GM12878 (cell line): Measurements from ENCODE around the gene TSPAN10. TPM values are rescaled to one million over a fixed set of nuclear protein-coding genes. Genes with fewer than 3 reads are reported as not detected.

Experiments
- ETV6 ChIP-seq, 2 experiments: fragments of 450-650 bp in 1 of 2; IDR thresholded peaks in 1 of 2; conservative IDR thresholded peaks in 1 of 2; 2 replicates each; pipeline ENCODE4 v1.6.1; 2014; ENCODE audit warnings: antibody characterized with exemption in 1 of 2, borderline replicate concordance in 1 of 2, low read depth in 1 of 2, mild to moderate bottlenecking in 1 of 2, moderate library complexity in 1 of 2
- HCFC1 ChIP-seq: fragments of 150-350 bp; IDR thresholded peaks from 2 replicates; pipeline ENCODE4 v1.6.1; 2014; ENCODE audit warnings: low read length
- MXI1 ChIP-seq: fragments of 150-350 bp; IDR thresholded peaks from 2 replicates; pipeline ENCODE4 v1.6.1; 2011; ENCODE audit warnings: low read depth, mild to moderate bottlenecking, inconsistent platforms, low read length, improper control_type of control experiment
- NFYA ChIP-seq: IDR thresholded peaks from 2 replicates; pipeline ENCODE4 v1.6.1; 2011; ENCODE audit warnings: low read depth, mild to moderate bottlenecking, low read length, improper control_type of control experiment, borderline replicate concordance
- NR2C2 ChIP-seq: IDR thresholded peaks from 2 replicates; pipeline ENCODE4 v1.6.1; 2011; ENCODE audit warnings: borderline replicate concordance, low read depth; ENCODE audit not compliant: control insufficient read depth, insufficient read length
- PAX8 ChIP-seq: fragments of 450-650 bp; IDR thresholded peaks from 2 replicates; pipeline ENCODE4 v1.6.1; 2017; ENCODE audit warnings: mild to moderate bottlenecking, moderate library complexity
- RCOR1 ChIP-seq: conservative IDR thresholded peaks from 2 replicates; pipeline ENCODE4 v1.6.1; 2012; ENCODE audit warnings: low read depth, low read length, improper control_type of control experiment
- SMAD5 ChIP-seq: IDR thresholded peaks from 2 replicates; pipeline ENCODE4 v1.6.1; 2016; ENCODE audit warnings: antibody characterized with exemption, low read depth
- SP1 ChIP-seq: IDR thresholded peaks from one replicate; pipeline ENCODE4 v1.6.1; 2011; ENCODE audit warnings: low read depth, low read length
- STAT3 ChIP-seq: IDR thresholded peaks from 2 replicates; pipeline ENCODE4 v1.6.1; 2011; ENCODE audit warnings: low read depth, low read length, improper control_type of control experiment
- SUPT20H ChIP-seq: IDR thresholded peaks from 2 replicates; pipeline ENCODE4 v1.6.1; 2011; ENCODE audit warnings: low read depth, mild to moderate bottlenecking, low read length, moderate library complexity, borderline replicate concordance; ENCODE audit not compliant: control insufficient read depth
- TCF7 ChIP-seq: IDR thresholded peaks from 2 replicates; pipeline ENCODE4 v1.6.1; 2014; ENCODE audit warnings: antibody characterized with exemption, borderline replicate concordance
- ZNF384 ChIP-seq: IDR thresholded peaks from 2 replicates; pipeline ENCODE4 v1.6.1; 2012; ENCODE audit warnings: low read depth, mild to moderate bottlenecking, low read length, improper control_type of control experiment, borderline replicate concordance
- polyA plus RNA-seq, 11 experiments: library from polyadenylated mRNA; depleted of rRNA in 4 of 11; unstranded in 6 of 11; stranded (reverse) in 5 of 11; fragments of >200 nt; fragmentation: Nextera tagmentation in 4 of 11; fragmentation: Illumina TruSeq in 1 of 11; extraction: Ambion mirVana in 4 of 11; extraction: Trizol in 1 of 11; gene quantifications; 1 replicate in 1 of 11; 2 replicates in 10 of 11; pipeline versions ENCODE4 v1.2.1 to v1.2.3, GENCODE V29; 2011 to 2016; ENCODE audit warnings: inconsistent platforms in 2 of 11, missing spikeins in 2 of 11, low read depth in 1 of 11
- total RNA-seq, 4 experiments: library from RNA; depleted of rRNA in 3 of 4; stranded (reverse); fragments of >200 nt in 3 of 4; fragmentation: Illumina TruSeq in 1 of 4; extraction: Trizol in 1 of 4; gene quantifications; 2 replicates each; pipeline versions ENCODE4 v1.2.1 to v1.2.3, GENCODE V29; 2013 to 2021
- TF ChIP-seq, protein P1 (sequence below): fragments of 150-350 bp; IDR thresholded peaks from 2 replicates; pipeline ENCODE4 v1.6.1; 2014; ENCODE audit warnings: mild to moderate bottlenecking, low read depth, low read length
- TF ChIP-seq, protein P2 (sequence below): fragments of 450-650 bp; IDR thresholded peaks from 2 replicates; pipeline ENCODE4 v1.6.1; 2017; ENCODE audit warnings: mild to moderate bottlenecking, moderate library complexity
- TF ChIP-seq, protein P3 (sequence below): fragments of 450-650 bp; formaldehyde crosslinking; IDR thresholded peaks from 2 replicates; pipeline ENCODE4 v1.4.0; 2020; ENCODE audit warnings: mild to moderate bottlenecking, moderate library complexity
- TF ChIP-seq, protein P4 (sequence below): fragments of 450-650 bp; IDR thresholded peaks from 2 replicates; pipeline ENCODE4 v1.6.1; 2017; ENCODE audit warnings: mild to moderate bottlenecking

TSPAN10 gene
- total and polyA plus RNA-seq, 10 of the 15 experiments (the other 5 are each of a cell fraction or from before 2014, with no cell fraction given): 0.13 to 0.82 (median 0.43) TPM

DNA sequence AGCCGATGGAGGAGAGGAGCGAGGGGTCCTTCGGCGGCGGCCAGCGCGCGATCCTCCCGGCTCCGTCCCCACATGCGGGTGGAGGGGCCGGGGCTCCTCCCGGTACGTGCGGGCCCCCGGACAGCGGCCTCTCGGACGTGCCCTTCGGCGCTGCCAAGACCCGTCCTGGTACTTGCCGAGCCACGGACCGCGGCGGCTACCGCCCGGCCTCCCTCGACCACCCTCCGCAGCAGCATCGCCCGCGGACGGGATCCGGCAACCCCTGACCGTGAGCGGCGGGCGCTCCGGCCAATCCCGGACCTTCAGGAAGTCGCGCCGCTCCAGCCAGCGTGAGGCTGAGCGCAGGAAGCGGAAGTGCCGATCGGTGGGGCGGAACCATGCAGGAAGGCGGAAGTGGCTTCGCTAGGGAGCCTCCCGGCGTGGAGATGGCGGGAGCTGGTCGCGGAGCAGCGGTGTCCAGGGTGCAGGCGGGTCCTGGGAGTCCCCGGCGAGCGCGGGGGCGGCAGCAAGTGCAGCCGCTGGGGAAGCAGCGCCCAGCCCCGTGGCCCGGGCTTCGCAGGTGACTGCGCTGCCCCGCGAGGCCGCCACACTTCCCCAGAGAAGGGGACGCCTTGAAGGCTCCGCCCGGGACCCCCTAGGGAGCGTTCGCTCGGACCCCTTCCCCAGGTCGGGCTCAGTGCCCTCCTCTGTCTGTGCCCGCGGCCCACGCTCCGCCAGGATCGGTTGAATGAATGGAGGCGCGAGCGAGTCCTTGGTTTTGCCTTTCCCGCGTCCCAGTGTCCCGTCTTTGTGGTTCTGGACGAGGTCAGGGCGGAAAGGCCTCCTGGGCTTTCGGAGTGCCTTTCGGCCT is 29.6 kb downstream of the TSPAN10 start, which contains the start of the genes CCDC137 and OXLD1 (continued):
- TF ChIP-seq SMAD5 (peak; percentile 94), HCFC1 (peak; percentile 65), RCOR1 (no peak), TCF7 (no peak), PAX8 (no peak), ZNF384 (no peak), NFYA (peak; percentile 19; the same call in 1 of the 2 replicates), NR2C2 (no peak), SP1 (peak; percentile 93), SUPT20H (no peak), STAT3 (no peak), ETV6 (conservative IDR thresholded peaks at IDR 0.05 in 1 of 2, IDR thresholded peaks at IDR 0.05 in 1 of 2; ENCODE audit: borderline replicate concordance in 1 of 2, low read depth in 1 of 2) (peak in 1 of 2 experiments; percentile 71; a peak in 1 of 4 replicates), MXI1 (peak; percentile 92)
- TF ChIP-seq, protein P1, sequence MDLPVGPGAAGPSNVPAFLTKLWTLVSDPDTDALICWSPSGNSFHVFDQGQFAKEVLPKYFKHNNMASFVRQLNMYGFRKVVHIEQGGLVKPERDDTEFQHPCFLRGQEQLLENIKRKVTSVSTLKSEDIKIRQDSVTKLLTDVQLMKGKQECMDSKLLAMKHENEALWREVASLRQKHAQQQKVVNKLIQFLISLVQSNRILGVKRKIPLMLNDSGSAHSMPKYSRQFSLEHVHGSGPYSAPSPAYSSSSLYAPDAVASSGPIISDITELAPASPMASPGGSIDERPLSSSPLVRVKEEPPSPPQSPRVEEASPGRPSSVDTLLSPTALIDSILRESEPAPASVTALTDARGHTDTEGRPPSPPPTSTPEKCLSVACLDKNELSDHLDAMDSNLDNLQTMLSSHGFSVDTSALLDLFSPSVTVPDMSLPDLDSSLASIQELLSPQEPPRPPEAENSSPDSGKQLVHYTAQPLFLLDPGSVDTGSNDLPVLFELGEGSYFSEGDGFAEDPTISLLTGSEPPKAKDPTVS: no peak
- TF ChIP-seq, protein P2, sequence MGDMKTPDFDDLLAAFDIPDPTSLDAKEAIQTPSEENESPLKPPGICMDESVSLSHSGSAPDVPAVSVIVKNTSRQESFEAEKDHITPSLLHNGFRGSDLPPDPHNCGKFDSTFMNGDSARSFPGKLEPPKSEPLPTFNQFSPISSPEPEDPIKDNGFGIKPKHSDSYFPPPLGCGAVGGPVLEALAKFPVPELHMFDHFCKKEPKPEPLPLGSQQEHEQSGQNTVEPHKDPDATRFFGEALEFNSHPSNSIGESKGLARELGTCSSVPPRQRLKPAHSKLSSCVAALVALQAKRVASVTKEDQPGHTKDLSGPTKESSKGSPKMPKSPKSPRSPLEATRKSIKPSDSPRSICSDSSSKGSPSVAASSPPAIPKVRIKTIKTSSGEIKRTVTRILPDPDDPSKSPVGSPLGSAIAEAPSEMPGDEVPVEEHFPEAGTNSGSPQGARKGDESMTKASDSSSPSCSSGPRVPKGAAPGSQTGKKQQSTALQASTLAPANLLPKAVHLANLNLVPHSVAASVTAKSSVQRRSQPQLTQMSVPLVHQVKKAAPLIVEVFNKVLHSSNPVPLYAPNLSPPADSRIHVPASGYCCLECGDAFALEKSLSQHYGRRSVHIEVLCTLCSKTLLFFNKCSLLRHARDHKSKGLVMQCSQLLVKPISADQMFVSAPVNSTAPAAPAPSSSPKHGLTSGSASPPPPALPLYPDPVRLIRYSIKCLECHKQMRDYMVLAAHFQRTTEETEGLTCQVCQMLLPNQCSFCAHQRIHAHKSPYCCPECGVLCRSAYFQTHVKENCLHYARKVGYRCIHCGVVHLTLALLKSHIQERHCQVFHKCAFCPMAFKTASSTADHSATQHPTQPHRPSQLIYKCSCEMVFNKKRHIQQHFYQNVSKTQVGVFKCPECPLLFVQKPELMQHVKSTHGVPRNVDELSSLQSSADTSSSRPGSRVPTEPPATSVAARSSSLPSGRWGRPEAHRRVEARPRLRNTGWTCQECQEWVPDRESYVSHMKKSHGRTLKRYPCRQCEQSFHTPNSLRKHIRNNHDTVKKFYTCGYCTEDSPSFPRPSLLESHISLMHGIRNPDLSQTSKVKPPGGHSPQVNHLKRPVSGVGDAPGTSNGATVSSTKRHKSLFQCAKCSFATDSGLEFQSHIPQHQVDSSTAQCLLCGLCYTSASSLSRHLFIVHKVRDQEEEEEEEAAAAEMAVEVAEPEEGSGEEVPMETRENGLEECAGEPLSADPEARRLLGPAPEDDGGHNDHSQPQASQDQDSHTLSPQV: no peak
- TF ChIP-seq, protein P3, sequence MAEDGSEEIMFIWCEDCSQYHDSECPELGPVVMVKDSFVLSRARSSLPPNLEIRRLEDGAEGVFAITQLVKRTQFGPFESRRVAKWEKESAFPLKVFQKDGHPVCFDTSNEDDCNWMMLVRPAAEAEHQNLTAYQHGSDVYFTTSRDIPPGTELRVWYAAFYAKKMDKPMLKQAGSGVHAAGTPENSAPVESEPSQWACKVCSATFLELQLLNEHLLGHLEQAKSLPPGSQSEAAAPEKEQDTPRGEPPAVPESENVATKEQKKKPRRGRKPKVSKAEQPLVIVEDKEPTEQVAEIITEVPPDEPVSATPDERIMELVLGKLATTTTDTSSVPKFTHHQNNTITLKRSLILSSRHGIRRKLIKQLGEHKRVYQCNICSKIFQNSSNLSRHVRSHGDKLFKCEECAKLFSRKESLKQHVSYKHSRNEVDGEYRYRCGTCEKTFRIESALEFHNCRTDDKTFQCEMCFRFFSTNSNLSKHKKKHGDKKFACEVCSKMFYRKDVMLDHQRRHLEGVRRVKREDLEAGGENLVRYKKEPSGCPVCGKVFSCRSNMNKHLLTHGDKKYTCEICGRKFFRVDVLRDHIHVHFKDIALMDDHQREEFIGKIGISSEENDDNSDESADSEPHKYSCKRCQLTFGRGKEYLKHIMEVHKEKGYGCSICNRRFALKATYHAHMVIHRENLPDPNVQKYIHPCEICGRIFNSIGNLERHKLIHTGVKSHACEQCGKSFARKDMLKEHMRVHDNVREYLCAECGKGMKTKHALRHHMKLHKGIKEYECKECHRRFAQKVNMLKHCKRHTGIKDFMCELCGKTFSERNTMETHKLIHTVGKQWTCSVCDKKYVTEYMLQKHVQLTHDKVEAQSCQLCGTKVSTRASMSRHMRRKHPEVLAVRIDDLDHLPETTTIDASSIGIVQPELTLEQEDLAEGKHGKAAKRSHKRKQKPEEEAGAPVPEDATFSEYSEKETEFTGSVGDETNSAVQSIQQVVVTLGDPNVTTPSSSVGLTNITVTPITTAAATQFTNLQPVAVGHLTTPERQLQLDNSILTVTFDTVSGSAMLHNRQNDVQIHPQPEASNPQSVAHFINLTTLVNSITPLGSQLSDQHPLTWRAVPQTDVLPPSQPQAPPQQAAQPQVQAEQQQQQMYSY (CRISPR knock-in tag): no peak
- TF ChIP-seq, protein P4, sequence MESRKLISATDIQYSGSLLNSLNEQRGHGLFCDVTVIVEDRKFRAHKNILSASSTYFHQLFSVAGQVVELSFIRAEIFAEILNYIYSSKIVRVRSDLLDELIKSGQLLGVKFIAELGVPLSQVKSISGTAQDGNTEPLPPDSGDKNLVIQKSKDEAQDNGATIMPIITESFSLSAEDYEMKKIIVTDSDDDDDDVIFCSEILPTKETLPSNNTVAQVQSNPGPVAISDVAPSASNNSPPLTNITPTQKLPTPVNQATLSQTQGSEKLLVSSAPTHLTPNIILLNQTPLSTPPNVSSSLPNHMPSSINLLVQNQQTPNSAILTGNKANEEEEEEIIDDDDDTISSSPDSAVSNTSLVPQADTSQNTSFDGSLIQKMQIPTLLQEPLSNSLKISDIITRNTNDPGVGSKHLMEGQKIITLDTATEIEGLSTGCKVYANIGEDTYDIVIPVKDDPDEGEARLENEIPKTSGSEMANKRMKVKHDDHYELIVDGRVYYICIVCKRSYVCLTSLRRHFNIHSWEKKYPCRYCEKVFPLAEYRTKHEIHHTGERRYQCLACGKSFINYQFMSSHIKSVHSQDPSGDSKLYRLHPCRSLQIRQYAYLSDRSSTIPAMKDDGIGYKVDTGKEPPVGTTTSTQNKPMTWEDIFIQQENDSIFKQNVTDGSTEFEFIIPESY: no peak
